Liver (tissue), 9 donors: ENCODE results near the gene MAPK8IP2. TPM values are rescaled to one million over a fixed set of nuclear protein-coding genes. Genes with fewer than 3 reads are reported as not detected.

Experiments used
- DNase-seq: peaks from one replicate; pipeline ENCODE4 v3.0.0-alpha.2; 2017; ENCODE audit warnings: low spot score
- H3K27ac ChIP-seq, 2 donors: one replicate each; pipeline ENCODE4 v1.7.0; 2013; ENCODE audit warnings: inconsistent platforms in 2 of 2, low read length in 2 of 2, control low read depth in 1 of 2, low read depth in 1 of 2, mild to moderate bottlenecking in 1 of 2
- H3K27me3 ChIP-seq, 4 donors: one replicate each; pipeline versions ENCODE4 v1.6.1 to v1.7.0; 2013; ENCODE audit warnings: low read length in 3 of 4, inconsistent platforms in 1 of 4, mild to moderate bottlenecking in 1 of 4, moderate library complexity in 1 of 4; ENCODE audit not compliant: control insufficient read depth in 4 of 4, insufficient read depth in 4 of 4
- H3K36me3 ChIP-seq, 4 donors: one replicate each; pipeline versions ENCODE4 v1.6.1 to v1.7.0; 2013; ENCODE audit warnings: low read length in 3 of 4, mild to moderate bottlenecking in 3 of 4, low read depth in 1 of 4, moderate library complexity in 1 of 4; ENCODE audit not compliant: control insufficient read depth in 4 of 4, insufficient read depth in 3 of 4
- H3K4me1 ChIP-seq, 4 donors: one replicate each; pipeline versions ENCODE4 v1.6.1 to v1.7.0; 2013; ENCODE audit warnings: low read length in 3 of 4, mild to moderate bottlenecking in 3 of 4, moderate library complexity in 1 of 4; ENCODE audit not compliant: control insufficient read depth in 4 of 4, insufficient read depth in 4 of 4
- H3K4me3 ChIP-seq, 3 donors: one replicate each; pipeline versions ENCODE4 v1.6.1 to v1.7.0; 2013; ENCODE audit warnings: low read length in 3 of 3, control low read depth in 1 of 3, low read depth in 1 of 3, mild to moderate bottlenecking in 1 of 3
- H3K9ac ChIP-seq, 2 donors: one replicate each; pipeline ENCODE4 v1.7.0; 2013; ENCODE audit warnings: low read length in 2 of 2, mild to moderate bottlenecking in 2 of 2, moderate library complexity in 2 of 2, control low read depth in 1 of 2, low read depth in 1 of 2
- H3K9me3 ChIP-seq, 4 donors: one replicate each; pipeline versions ENCODE4 v1.6.1 to v1.7.0; 2013; ENCODE audit warnings: low read length in 3 of 4; ENCODE audit not compliant: control insufficient read depth in 4 of 4
- ATF3 ChIP-seq: IDR thresholded peaks from 2 replicates; pipeline ENCODE4 v1.6.1; 2016; ENCODE audit warnings: antibody characterized with exemption
- CTCF ChIP-seq: fragments of 150-350 bp; IDR thresholded peaks from 2 replicates; pipeline ENCODE4 v1.5.1; 2017; ENCODE audit warnings: improper control_type of control experiment, low read depth, low read length; ENCODE audit not compliant: missing input control
- FOXA1 ChIP-seq: IDR thresholded peaks from 2 replicates; pipeline ENCODE4 v1.6.1; 2016; ENCODE audit warnings: antibody characterized with exemption
- FOXA2 ChIP-seq: IDR thresholded peaks from 2 replicates; pipeline ENCODE4 v1.6.1; 2016; ENCODE audit warnings: antibody characterized with exemption
- HNF4A ChIP-seq, 2 donors: conservative IDR thresholded peaks; 2 replicates each; pipeline ENCODE4 v1.6.1; 2016; ENCODE audit warnings: antibody characterized with exemption in 2 of 2, mild to moderate bottlenecking in 2 of 2
- HNF4G ChIP-seq: IDR thresholded peaks from 2 replicates; pipeline ENCODE4 v1.6.1; 2016; ENCODE audit warnings: antibody characterized with exemption
- MAX ChIP-seq: IDR thresholded peaks from 2 replicates; pipeline ENCODE4 v1.6.1; 2016; ENCODE audit warnings: antibody characterized with exemption
- NR2F2 ChIP-seq: IDR thresholded peaks from 2 replicates; pipeline ENCODE4 v1.6.1; 2016; ENCODE audit warnings: antibody characterized with exemption
- RAD21 ChIP-seq, 2 donors: IDR thresholded peaks; 2 replicates each; pipeline ENCODE4 v1.6.1; 2016; ENCODE audit warnings: antibody characterized with exemption in 2 of 2, mild to moderate bottlenecking in 2 of 2
- REST ChIP-seq: IDR thresholded peaks from 2 replicates; pipeline ENCODE4 v1.6.1; 2016; ENCODE audit warnings: antibody characterized with exemption, mild to moderate bottlenecking
- RXRA ChIP-seq, 2 donors: IDR thresholded peaks; 2 replicates each; pipeline ENCODE4 v1.6.1; 2017 to 2018; ENCODE audit warnings: antibody characterized with exemption in 2 of 2, mild to moderate bottlenecking in 1 of 2
- SP1 ChIP-seq: IDR thresholded peaks from 2 replicates; pipeline ENCODE4 v1.6.1; 2018; ENCODE audit warnings: antibody characterized with exemption, mild to moderate bottlenecking
- TAF1 ChIP-seq: conservative IDR thresholded peaks from 2 replicates; pipeline ENCODE4 v1.6.1; 2016; ENCODE audit warnings: antibody characterized with exemption, mild to moderate bottlenecking
- YY1 ChIP-seq: IDR thresholded peaks from 2 replicates; pipeline ENCODE4 v1.6.1; 2016; ENCODE audit warnings: antibody characterized with exemption, mild to moderate bottlenecking
- ZBTB33 ChIP-seq: IDR thresholded peaks from 2 replicates; pipeline ENCODE4 v1.6.1; 2016; ENCODE audit warnings: antibody characterized with exemption
- WGBS: extraction: QIAGEN DNeasy Blood & Tissue Kit; methylation state at CpG from one replicate; pipeline ENCODE4 v1.1.7; 2013; 5-methylcytosine and 5-hydroxymethylcytosine counted together
- polyA plus RNA-seq, 2 donors: library from polyadenylated mRNA; stranded (reverse) in 1 of 2; unstranded in 1 of 2; fragments of 200-250 nt in 1 of 2; fragments of >200 nt in 1 of 2; fragmentation: Nextera tagmentation in 1 of 2; extraction: Ambion mirVana in 1 of 2; gene quantifications; one replicate each; pipeline versions ENCODE4 v1.2.1 to v1.2.3, GENCODE V29; 2013 to 2015
- total RNA-seq, 2 donors: library from RNA; depleted of rRNA; stranded (reverse); fragments of >200 nt; gene quantifications; one replicate each; pipeline ENCODE4 v1.2.3, GENCODE V29; 2014
- donor health status: healthy.
- donor health status: healthy.
- donor health status: healthy.
- donor health status: healthy.
- donor health status: healthy.

The MAPK8IP2 gene
- total and polyA plus RNA-seq, 4 donors, result 0.04 to 0.37 (median 0.13) TPM

- 1% methylated on average over 88 of the region's 88 CpGs for WGBS
- H3K27ac ChIP-seq, result peak within 1 kb of the TSS; percentile 52 to 77
- peak within 1 kb of the TSS; percentile 64 to 91 (median 88) for H3K4me3 ChIP-seq
- H3K4me1 ChIP-seq, result peaks cover 6 to 39% (median 15%) of the 10 kb centered on the region in 4 donors
- H3K9ac ChIP-seq, result peak within 1 kb of the TSS; percentile 72 to 80
- H3K36me3 ChIP-seq, result no peaks in the 10 kb centered on the region
- TF ChIP-seq CTCF (peak; percentile 25), TAF1 (peak; percentile 28), ZBTB33 (no peak), MAX (no peak), RAD21 (IDR thresholded peaks at IDR 0.05) (peak; percentile 59 to 67), REST (peak; percentile 68), HNF4A (conservative IDR thresholded peaks at IDR 0.05) (no peak), RXRA (IDR thresholded peaks at IDR 0.05) (no peak), FOXA1 (no peak), FOXA2 (no peak)
- peak; percentile 89 for DNase-seq
- H3K9me3 ChIP-seq, result no peaks in the 10 kb centered on the region
- no peaks in the 10 kb centered on the region for H3K27me3 ChIP-seq
These were observed 27.3 kb downstream of the MAPK8IP2 start, which contains the start of gene ARSA for GRCh38 chr22:50627642-50628542. Gene ARSA (minus strand): TSS chr22:50628152. CDS start chr22:50627779, 373 bp downstream.

GRCh38 chr22:50628543-50629134 lies 28.0 kb downstream of the MAPK8IP2 start:
- Histone ChIP-seq H3K36me3 (no peaks in the 10 kb centered on the region), H3K27me3 (no peaks in the 10 kb centered on the region), H3K4me1 (peaks cover 6 to 35% (median 14%) of the 10 kb centered on the region in 4 donors), H3K9ac (peak overlapping the region; percentile 24 to 72), H3K27ac (peak overlapping the region; percentile 25 to 77), H3K4me3 (peak overlapping the region; percentile 64 to 91 (median 88)), H3K9me3 (no peaks in the 10 kb centered on the region)
- no peak for DNase-seq
- WGBS, result 37% methylated on average over 16 of the region's 16 CpGs
- no peak for TF ChIP-seq YY1
- no peak for TF ChIP-seq ZBTB33
- TF ChIP-seq FOXA1, result no peak
- no peak for TF ChIP-seq RXRA (IDR thresholded peaks at IDR 0.05)
- no peak for TF ChIP-seq SP1
- no peak for TF ChIP-seq FOXA2
- TF ChIP-seq RAD21 (IDR thresholded peaks at IDR 0.05), result no peak
- no peak for TF ChIP-seq ATF3
- TF ChIP-seq HNF4A (conservative IDR thresholded peaks at IDR 0.05), result no peak
- TF ChIP-seq NR2F2, result no peak
- no peak for TF ChIP-seq MAX
- TF ChIP-seq CTCF, result no peak
- no peak for TF ChIP-seq HNF4G
